ENCODE data around the gene FBH1. TPM values are rescaled to one million over a fixed set of nuclear protein-coding genes. Genes with fewer than 3 reads are reported as not detected.
A peak's percentile ranks its signal among the peaks of the same experiment; 100 is the strongest.

The FBH1 gene
- total RNA-seq, 1 donor = 93.7 TPM

DNA sequence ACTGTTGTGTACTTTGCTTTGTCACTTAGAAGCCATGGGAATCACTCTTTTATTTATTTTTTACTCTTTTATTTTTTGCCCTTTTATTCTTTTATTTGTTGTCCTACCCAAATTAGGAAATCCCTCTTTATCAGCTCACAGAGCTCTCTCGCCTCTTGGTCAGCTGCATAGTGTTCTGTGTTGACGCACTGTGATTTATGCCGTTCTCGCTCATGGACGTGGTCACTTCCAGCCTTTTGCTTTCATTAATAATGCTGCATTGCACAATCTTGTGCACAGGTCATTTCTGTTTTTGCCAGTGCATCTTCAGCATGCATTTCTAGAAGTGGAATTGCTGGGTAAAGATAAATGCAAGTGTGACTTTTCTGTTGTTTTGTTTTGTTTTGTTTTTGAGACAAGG, 42.3 kb downstream of the FBH1 start:
- DNase-seq (ENCODE audit: insufficient read length, low spot score, missing footprints) = no peak
- no peaks in the 10 kb centered on the region for H3K9me3 ChIP-seq (ENCODE audit: low read depth, low read length)
- H3K4me2 ChIP-seq (ENCODE audit: insufficient read depth, low read length) = no peak overlapping the region
- peaks cover 4% of the 10 kb centered on the region for H3K4me1 ChIP-seq (ENCODE audit: insufficient read depth, low read length)
- peaks cover 70% of the 10 kb centered on the region for H3K36me3 ChIP-seq (ENCODE audit: insufficient read depth, low read length)
- no peaks in the 10 kb centered on the region for H3K27me3 ChIP-seq (ENCODE audit: insufficient read depth, low read length)
- H2AFZ ChIP-seq (ENCODE audit: low read length) = no peak overlapping the region
- H3K4me3 ChIP-seq (ENCODE audit: insufficient read depth, low read length) = no peak overlapping the region
- no peaks in the 10 kb centered on the region for H4K20me1 ChIP-seq (ENCODE audit: insufficient read depth, low read length)
- TF ChIP-seq CTCF (IDR thresholded peaks at IDR 0.05; ENCODE audit: extremely low read depth, low read depth, low read length) = no peak
- H3K27ac ChIP-seq (ENCODE audit: low read depth, low read length) = no peak overlapping the region
- no peaks in the 10 kb centered on the region for H3K79me2 ChIP-seq (ENCODE audit: insufficient read depth, low read length)

- no peak for TF ChIP-seq CTCF (IDR thresholded peaks at IDR 0.05; ENCODE audit: extremely low read depth, low read depth, low read length)
- Histone ChIP-seq H2AFZ (ENCODE audit: low read length) (no peak overlapping the region), H3K27me3 (ENCODE audit: insufficient read depth, low read length) (no peaks in the 10 kb centered on the region), H4K20me1 (ENCODE audit: insufficient read depth, low read length) (no peaks in the 10 kb centered on the region), H3K79me2 (ENCODE audit: insufficient read depth, low read length) (no peaks in the 10 kb centered on the region), H3K27ac (ENCODE audit: low read depth, low read length) (no peak overlapping the region), H3K4me2 (ENCODE audit: insufficient read depth, low read length) (no peak overlapping the region), H3K9me3 (ENCODE audit: low read depth, low read length) (no peaks in the 10 kb centered on the region), H3K36me3 (ENCODE audit: insufficient read depth, low read length) (peaks cover 74% of the 10 kb centered on the region), H3K4me3 (ENCODE audit: insufficient read depth, low read length) (no peak overlapping the region), H3K4me1 (ENCODE audit: insufficient read depth, low read length) (no peaks in the 10 kb centered on the region)
- no peak for DNase-seq (ENCODE audit: insufficient read length, low spot score, missing footprints)
These were observed 44.0 kb downstream of the FBH1 start for GRCh38 chr10:5933909-5934546.

DNA sequence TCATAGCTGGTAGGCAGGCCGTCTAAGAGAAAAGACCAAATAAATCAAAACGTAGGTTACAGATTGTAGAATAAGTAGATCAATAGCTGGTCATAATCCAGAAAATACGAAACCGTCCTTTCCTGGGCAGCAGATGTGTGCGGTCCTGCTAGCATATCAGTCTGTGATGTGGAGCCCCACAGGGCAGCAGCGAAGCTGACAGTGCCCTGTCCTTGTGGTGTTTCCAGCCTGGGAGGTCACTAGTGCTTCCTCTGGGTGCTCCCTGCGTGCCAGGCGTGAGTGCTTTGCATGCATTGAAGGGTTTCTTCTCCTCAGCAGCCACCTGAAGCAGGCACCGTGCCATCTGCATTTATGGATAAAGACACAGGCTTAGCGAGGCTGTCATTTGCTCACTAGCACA, 45.6 kb downstream of the FBH1 start:
- Histone ChIP-seq H3K4me3 (ENCODE audit: insufficient read depth, low read length) (no peak overlapping the region), H3K27ac (ENCODE audit: low read depth, low read length) (no peak overlapping the region), H2AFZ (ENCODE audit: low read length) (no peak overlapping the region), H3K4me2 (ENCODE audit: insufficient read depth, low read length) (no peak overlapping the region), H3K9me3 (ENCODE audit: low read depth, low read length) (no peaks in the 10 kb centered on the region), H4K20me1 (ENCODE audit: insufficient read depth, low read length) (no peaks in the 10 kb centered on the region), H3K36me3 (ENCODE audit: insufficient read depth, low read length) (peaks cover 58% of the 10 kb centered on the region), H3K27me3 (ENCODE audit: insufficient read depth, low read length) (no peaks in the 10 kb centered on the region), H3K79me2 (ENCODE audit: insufficient read depth, low read length) (no peaks in the 10 kb centered on the region), H3K4me1 (ENCODE audit: insufficient read depth, low read length) (no peaks in the 10 kb centered on the region)
- no peak for TF ChIP-seq CTCF (IDR thresholded peaks at IDR 0.05; ENCODE audit: extremely low read depth, low read depth, low read length)
- peak; percentile 60 for DNase-seq (ENCODE audit: insufficient read length, low spot score, missing footprints)

DNA sequence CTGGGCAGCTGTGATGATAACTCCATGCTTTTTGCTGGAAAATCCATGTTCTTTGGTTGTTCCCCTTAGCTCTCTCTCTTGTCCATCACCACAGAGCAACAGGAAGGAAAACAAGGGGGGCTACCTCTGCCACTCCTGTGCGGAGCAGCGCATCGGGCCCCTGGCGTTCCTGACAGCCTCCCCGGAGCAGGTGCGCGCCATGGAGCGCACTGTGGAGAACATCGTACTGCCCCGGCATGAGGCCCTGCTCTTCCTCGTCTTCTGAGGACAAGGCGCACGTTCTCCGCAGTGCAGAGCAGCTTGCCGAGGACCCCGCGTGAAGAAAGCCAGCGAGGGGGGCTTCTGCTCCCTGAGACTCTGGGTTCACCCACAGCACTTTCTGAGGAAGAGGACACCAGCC, 47.0 kb downstream of the FBH1 start:
- H3K4me2 ChIP-seq (ENCODE audit: insufficient read depth, low read length) = no peak overlapping the region
- TF ChIP-seq CTCF (IDR thresholded peaks at IDR 0.05; ENCODE audit: extremely low read depth, low read depth, low read length) = no peak
- H3K4me1 ChIP-seq (ENCODE audit: insufficient read depth, low read length) = no peaks in the 10 kb centered on the region
- H3K79me2 ChIP-seq (ENCODE audit: insufficient read depth, low read length) = no peaks in the 10 kb centered on the region
- H2AFZ ChIP-seq (ENCODE audit: low read length) = no peak overlapping the region
- no peak overlapping the region for H3K4me3 ChIP-seq (ENCODE audit: insufficient read depth, low read length)
- peaks cover 46% of the 10 kb centered on the region for H3K36me3 ChIP-seq (ENCODE audit: insufficient read depth, low read length)
- no peaks in the 10 kb centered on the region for H3K27me3 ChIP-seq (ENCODE audit: insufficient read depth, low read length)
- H3K9me3 ChIP-seq (ENCODE audit: low read depth, low read length) = no peaks in the 10 kb centered on the region
- H4K20me1 ChIP-seq (ENCODE audit: insufficient read depth, low read length) = no peaks in the 10 kb centered on the region
- H3K27ac ChIP-seq (ENCODE audit: low read depth, low read length) = no peak overlapping the region
- DNase-seq (ENCODE audit: insufficient read length, low spot score, missing footprints) = peak; percentile 72

Data from osteoblast (primary cell).